HG03558 (cell line): ENCODE results near the gene DNAJC3.
"Not testable (repeated sequence)": the region's sequence is repeated elsewhere in the genome, so short reads cannot be mapped to it uniquely, and the experiment has no call there.

Source experiments
- ATAC-seq: cut with Tn5 transposase; IDR thresholded peaks from one replicate; pipeline ENCODE4 v1.9.1; 2021; ENCODE audit warnings: moderate number of reproducible peaks; ENCODE audit not compliant: unreplicated experiment; ENCODE audit errors: extremely low read depth

Gene DNAJC3

DNA sequence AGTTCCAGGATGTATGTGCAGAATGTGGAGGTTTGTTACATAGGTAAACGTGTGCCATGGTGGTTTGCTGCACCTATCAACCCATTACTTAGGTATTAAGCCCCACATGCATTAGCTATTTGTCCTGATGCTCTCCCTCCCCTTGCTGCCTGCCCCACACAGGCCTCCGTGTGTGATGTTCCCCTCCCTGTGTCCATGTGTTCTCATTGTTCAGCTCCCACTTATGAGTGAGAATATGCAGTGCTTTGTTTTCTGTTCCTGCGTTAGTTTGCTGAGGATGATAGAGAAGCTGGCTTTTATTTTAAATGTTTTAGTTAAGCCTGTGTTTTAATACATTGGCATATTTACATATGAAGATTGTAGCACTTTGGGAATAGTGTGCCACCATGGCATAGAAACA lies 85.7 kb downstream of the DNAJC3 start:
- ATAC-seq = not testable (repeated sequence)

DNA sequence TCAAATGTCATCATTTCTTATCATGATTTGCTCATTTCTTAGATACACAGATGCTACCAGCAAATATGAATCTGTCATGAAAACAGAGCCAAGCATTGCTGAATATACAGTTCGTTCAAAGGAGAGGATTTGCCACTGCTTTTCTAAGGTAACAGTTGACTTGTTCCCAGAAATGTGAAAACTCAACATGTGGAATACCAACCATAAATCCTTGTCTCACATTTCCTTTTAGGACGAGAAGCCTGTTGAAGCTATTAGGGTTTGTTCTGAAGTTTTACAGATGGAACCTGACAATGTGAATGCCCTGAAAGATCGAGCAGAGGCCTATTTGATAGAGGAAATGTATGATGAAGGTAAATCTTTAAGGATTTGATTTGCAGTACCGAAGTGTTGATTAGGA lies 86.7 kb downstream of the DNAJC3 start:
- no peak for ATAC-seq

DNA sequence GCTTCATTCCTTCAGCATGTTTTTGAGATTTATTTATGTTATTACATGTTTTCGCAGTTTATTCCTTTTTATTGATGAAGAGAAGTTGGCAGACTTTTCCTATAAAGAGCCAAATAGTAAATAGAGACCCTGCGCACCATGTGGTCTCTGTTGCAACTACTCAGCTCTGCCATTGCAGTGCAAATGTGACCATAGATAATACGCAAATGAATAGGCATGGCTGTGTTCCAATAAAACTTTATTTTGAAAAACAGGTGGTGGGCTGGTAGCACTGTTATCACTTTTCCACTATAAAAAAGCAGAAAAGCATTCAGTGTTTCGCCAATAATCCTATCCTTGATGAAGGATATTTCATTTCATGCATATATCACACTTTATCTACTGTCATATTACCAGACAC lies 95.0 kb downstream of the DNAJC3 start:
- no peak for ATAC-seq

DNA sequence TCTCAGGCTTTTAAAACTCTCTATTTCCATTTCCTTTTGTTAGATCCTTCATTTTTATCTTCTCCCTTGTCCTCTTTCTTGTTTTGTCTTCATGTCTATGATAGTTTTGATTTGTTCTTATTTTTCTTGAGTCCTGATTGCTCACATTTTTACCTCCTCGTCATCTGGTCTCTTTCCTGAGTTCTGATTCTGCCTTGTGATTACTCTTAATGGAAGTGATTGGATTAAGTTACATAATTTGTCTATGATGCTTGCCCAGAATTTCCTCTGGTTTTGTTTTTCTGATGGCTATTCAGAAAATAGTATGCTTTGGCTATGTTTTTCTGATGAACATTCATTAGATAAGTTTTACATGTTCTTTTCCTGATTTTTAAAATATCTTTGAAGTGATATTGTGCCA lies 102.6 kb downstream of the DNAJC3 start:
- no peak for ATAC-seq

DNA sequence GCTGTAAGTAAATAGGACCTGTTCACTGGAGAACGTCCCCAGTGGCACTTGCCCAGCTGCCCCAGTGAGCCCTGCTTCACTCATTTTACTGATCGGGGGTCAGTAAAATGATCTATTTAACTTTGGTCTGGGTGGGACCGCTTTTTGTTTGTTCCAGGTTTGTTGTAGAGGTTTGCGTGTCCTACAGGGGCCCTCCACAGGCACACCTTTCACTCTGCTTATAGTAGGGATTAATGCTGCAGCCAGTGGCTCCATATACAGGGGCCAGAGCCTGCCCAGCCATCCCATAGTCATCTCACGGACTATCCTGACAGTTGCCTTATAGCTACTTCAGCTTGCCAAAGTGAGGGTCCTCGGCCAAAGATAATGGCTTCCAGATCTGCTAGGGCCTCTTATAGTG lies 104.1 kb downstream of the DNAJC3 start:
- ATAC-seq = no peak

DNA sequence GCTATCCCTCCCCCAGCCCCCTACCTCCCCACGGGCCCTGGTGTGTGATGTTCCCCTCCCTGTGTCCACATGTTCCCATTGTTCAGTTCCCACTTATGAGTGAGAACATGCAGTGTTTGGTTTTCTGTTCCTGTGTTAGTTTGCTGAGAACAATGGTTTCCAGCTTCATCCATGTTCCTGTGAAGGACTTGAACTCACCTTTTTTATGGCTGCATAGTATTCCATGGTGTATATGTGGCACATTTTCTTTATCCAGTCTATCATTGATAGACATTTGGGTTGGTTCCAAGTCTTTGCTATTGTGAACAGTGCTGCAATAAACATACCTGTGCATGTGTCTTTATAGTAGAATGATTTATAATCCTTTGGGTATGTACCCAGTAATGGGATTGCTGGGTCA lies 105.0 kb downstream of the DNAJC3 start:
- not testable (repeated sequence) for ATAC-seq

DNA sequence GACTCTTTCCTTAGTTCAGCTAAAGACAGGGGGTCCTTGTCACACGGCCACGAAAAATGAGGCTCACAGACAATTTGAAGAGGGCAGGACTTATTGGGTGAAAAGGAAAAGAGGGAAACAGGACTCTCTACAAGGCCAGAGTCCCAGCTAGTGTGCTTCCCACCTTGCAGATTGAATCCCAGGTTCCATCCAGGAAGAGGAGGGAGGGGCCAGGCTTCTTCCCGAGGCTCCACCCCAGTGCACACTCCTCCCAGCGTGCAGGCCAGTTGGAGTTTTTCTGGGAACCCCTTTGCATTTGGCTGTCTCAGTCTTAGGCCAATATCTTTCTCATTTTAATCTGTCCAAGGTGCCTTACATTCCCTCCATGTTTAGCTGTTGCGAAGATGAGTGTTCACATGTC lies 106.8 kb downstream of the DNAJC3 start:
- ATAC-seq = no peak

DNA sequence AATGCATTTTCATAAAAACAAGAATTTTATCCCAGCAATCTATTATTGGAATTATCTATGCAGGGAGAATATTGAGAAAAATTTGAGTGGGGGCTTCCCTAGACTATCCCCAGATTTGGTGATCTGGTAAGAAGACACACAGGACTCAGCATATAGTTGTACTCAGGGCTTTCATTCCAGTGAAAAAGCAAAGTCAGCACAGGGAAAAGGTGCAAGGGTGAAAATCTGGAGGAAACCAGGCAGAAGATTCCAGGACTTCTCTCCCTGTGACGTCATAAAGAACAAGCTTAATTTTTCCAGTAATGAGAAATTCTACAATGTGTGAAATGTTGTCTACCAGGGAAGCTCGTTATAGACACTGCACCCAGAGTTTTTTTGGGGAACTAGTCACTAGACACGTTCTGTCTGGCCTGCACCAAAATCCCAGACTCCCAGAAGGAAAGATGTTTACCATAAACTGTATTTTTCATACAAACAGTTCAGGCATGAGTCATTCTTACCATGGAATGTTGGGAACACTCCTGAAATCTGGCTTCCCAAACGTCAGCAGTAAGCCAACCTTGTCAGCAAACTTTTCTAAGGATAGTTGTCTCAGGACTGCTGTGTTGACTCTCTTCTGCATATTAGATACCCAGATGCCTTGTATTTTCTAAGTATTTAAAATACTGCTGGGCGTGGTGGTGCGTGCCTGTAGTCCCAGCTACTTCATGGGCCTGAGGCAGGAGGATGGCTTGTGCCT lies 107.4 kb downstream of the DNAJC3 start:
- ATAC-seq = no peak

DNA sequence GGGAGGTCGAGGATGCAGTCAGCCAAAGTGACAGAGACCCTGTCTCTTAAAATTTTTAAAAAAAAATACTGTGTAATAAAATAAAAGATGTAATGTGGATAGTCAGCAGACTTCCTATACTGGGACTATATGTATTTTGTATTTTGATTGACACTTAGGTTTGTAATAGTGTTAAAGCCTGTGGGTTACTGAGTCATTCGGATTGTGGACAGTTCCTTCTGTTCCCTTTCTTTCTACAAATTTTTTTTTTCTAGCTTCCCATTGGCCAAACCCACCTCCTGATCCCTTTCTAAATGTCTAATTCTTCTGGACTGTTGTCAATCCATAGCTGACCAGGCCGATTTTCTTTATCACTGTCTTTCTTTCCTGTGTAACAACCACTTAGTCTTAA lies 108.0 kb downstream of the DNAJC3 start:
- no peak for ATAC-seq

DNA sequence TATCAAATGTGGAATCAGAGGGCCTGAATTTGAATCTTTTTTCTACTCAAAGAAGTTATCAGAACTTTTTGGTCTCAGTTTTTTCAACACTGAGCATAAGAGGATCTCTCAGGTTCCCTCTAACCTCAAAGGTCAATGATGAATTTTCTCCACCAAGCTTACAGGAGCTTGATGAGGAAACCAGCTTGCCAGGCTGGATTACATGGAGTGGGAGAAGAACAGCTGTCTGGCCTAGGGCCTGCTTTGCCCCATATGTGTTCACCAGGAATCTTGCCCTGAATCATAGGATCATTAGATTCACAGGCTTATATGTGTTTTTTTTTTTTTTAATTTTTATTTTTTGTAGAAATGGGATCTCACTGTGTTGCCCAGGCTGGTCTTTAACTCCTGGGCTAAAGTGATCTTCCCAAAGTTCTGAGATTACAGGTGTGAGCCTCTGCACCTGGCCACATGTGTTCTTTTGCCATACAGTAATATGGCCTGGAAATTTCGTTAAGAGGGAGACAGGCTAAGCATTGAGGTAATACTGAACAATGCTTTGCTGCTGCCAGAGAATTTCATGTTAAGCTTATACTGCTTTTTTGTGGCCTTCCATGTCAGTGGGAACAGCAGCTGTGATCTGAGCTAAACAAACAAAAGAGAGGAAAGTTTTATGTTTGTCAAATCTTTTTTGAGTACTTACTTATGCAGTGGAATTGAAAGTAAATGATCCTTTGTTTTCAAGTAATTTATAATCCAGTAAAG lies 110.6 kb downstream of the DNAJC3 start:
- ATAC-seq = no peak

DNA sequence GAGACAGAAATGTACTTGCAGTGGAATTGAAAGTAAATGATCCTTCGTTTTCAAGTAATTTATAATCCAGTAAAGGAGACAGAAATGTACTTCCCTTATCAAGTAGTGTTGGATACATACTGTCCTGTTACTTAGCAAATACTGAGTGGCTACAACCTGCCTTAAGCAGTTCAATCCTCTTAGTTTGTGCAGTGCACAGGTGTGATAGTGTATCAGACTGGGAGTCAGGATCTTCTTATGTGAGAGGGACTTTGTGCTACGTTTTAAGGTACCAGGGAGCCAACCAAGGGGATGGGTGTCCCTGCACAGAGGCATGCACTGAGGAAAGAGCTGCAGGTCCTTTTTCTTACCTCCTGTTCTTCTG lies 111.1 kb downstream of the DNAJC3 start:
- no peak for ATAC-seq

DNA sequence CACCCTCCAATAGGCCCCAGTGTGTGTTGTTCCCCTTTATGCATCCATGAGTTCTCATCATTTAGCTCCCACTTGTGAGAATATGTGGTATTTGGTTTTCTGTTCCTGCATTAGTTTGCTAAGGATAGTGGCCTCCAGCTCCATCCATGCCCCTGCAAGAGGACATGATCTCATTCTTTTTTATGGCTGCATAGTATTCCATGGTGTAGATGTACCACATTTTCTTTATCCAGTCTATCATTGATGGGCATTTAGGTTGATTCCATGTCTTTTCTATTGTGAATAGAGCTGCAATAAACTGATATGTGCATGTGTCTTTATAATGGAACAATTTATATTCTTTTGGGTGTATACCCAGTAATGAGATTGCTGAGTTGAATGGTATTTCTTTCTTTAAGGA lies 112.4 kb downstream of the DNAJC3 start:
- ATAC-seq = not testable (repeated sequence)

DNA sequence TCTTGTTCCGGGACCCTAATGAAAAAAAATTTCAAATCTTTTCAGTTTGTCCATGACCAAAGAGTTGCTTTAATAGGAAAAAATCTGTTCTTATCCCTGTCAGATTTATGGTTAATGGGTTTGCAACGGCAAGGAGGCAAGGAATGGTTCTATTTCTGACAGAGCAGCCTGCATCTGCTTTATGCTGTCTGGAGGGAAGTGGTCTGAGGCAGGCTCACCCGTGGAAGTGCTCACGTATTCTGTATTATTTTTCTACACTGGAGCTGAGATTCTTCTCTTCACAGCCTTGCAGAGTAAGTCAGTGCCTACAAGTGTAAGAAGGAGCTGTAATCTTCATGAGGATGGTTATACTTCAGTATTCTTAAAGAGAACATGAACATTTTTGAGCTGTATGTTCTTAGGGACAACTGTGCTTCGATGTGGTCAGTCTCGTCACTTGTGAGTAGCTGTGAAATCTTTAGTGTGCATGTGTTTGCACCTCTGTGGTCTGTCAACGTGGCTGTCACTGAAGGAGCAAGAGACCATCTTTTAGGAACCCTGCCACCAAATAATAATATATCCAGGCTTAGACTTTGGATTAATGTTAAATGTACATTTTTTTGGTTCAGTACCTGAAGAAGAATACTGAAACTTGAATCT lies 114.3 kb downstream of the DNAJC3 start:
- no peak for ATAC-seq

DNA sequence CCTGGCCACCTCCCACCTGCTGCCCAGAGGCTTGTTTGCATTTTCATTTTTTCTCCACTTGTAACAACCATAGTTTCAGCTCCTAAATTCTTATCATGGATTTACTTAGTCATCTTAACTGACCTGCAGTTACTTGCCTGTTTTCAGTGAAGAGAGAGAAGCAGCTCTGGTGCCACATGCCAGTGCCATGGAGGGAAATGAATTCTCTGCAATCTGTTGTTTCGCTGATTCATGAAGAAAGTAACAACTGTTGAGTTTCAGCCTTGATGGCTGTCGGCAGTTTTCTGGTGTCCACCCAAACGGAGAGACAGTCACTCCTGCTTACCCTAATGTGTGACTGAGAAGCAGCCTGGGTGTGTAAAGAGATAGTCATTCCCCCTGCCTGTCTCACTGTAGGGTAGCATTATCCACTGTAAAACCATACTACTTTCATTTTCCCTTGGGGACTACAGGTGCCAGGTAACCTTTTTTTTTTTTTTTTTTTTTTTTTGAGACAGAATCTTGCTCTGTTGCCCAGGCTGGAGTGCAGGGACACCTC lies 116.1 kb downstream of the DNAJC3 start:
- ATAC-seq = no peak

DNA sequence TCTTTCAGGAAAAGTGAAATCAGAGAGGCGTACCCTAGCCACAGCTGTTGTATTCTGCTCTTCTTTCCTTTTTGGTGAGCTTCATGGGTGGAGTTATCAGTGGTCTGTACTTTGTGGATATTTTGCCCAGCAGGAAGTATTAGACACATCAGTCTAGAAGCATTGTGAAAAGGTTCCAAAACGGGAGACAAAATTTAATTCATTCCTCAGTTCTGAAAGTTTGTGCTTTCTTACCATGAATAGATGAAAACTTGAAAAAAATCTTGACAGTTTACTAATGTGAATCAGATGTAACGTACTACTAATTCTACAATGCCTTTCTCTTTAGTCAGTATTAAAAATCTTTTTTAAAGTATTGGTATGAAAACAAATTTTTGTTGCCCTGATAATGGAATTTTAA lies 116.8 kb downstream of the DNAJC3 start:
- no peak for ATAC-seq

DNA sequence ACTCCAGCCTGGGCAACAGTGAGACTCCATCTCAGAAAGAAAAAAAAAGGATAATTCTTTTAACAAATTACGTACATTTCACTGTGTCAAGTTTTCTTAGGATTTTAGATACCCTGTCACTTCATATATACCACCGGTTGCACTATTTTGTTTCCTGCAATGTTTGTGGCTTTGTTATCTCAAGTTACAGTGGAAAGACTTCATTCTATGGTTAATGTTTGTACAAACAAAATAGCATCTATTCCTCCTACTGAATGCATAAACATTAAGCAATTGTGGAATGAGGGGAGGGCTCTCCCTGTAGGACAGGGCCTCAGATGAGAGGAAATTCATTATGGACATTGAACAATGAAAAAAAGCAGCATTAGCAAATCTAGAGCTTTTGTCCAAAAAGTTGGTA lies 120.1 kb downstream of the DNAJC3 start:
- no peak for ATAC-seq

DNA sequence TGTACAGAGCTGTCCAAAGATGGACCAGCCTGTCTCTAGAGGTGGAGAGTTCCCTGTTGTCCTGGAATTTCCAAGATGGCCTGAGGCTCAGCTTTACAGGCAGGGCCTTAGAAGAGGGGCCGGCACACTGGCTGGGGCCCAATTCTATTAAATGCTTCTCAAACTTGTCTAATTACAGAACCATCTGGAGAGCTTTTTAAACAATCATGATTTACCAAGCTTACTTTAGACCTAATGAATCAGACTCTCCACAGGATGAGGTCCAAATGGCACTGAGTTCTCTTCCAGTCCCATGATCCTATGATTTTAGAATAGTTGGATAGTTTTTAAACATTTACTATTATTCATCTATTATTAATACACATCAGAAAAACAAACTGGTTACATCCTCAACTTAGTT lies 123.5 kb downstream of the DNAJC3 start:
- no peak for ATAC-seq

DNA sequence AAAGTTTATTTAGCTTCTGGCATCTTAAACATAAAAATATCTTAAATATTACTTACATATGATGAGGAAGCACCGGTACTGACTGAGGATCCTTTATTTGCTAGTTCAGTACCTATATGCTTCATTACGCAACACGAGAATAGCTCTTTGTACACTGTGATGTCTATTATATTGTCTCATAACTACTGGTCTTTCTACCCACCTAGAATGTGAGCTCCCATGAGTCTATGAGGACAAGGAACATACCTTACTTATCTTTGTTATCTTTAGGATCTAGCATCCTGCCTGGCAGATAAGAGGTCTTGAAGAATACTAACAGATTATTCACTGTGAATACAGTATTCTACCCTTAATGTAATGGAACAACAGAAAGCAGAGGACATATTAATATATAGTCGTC lies 124.9 kb downstream of the DNAJC3 start:
- no peak for ATAC-seq

DNA sequence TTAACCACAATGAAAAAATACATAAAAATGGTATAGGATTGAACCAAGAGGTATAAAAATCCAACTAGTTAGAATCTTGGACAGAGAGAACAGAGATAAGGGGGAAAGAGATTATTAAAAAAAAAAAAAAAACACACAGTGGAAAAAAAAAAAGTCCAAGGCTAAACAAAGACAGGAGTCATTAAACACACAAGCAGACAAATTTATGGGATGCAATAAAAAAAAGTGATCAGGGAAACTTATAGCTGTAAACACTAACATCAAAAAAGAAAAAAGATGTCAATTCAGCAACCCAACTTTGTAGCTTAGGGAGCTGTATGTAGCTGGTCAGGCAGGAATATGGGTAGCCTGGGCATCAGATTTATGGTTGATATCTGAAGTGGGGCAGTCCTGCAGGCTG lies 129.0 kb downstream of the DNAJC3 start:
- ATAC-seq = no peak

DNA sequence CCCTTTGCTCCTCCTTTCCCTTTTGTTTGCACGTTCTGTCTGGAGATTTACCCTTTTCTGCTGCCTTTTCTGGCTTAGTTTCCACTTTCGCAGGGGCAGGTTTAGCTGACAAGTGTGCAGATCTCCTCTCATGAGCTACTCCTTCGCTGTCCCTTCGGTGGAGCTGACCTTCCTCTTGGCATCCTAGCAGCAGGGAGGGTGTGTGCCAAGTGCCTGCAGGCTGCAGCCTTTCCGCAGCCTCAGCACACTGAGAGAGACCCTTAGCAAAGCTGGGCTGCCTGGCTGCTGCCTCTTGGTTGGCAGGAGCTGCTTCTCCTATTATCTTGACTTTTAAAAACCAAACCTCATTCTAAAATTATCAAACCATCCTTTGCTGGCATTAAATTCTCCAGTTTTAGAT lies 132.5 kb downstream of the DNAJC3 start:
- ATAC-seq = no peak

DNA sequence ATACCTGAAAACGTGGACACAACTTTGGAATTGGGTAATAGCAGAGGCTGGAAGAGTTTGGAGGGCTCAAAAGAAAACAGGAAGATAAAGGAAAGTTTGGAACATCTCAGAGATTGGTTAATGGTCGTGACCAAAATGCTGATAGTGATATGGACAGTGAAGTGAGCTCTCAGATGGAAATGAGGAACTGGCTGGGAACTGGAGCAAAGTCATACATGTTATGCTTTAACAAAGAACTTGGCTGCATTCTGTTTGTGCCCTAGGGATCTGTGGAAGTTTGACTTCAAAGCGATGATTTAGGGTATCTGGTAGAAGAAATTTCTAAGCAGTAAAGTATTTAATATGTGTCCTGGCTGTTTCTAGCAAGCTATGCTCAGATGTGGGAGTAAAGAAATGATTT lies 136.2 kb downstream of the DNAJC3 start:
- no peak for ATAC-seq
